Left ventricle myocardium superior (tissue), 1 donor: Measurements from ENCODE around the gene CLDN14. TPM values are rescaled to one million over a fixed set of nuclear protein-coding genes. Genes with fewer than 3 reads are reported as not detected.
A peak's percentile ranks its signal among the peaks of the same experiment; 100 is the strongest.

Source experiments
- ATAC-seq: fragments of 200-7000 bp; cut with Tn5 transposase; one replicate; pipeline ENCODE4 v1.9.1; 2020; ENCODE audit warnings: mild to moderate bottlenecking, moderate library complexity
- DNase-seq: peaks from one replicate; pipeline ENCODE4 v3.0.0-alpha.2; 2020
- intact Hi-C: fragments of 100-400 bp; cut with micrococcal nuclease; formaldehyde crosslinking; loops from one replicate; pipeline ENCODE4 v1.11.0; 2022
- total RNA-seq: library from RNA; stranded (reverse); fragmentation: NEBNext Ultra II Directional; extraction: Animal tissue kit (Norgen Biotek cat#: 25700); gene quantifications from one replicate; pipeline ENCODE4 v1.2.1, GENCODE V29; 2021
- donor health status: DM: no; HTN: yes; CAD: no; lungs with severe emphysema.

CLDN14 gene
- total RNA-seq, 1 donor from 2014 or later, result not detected

DNA sequence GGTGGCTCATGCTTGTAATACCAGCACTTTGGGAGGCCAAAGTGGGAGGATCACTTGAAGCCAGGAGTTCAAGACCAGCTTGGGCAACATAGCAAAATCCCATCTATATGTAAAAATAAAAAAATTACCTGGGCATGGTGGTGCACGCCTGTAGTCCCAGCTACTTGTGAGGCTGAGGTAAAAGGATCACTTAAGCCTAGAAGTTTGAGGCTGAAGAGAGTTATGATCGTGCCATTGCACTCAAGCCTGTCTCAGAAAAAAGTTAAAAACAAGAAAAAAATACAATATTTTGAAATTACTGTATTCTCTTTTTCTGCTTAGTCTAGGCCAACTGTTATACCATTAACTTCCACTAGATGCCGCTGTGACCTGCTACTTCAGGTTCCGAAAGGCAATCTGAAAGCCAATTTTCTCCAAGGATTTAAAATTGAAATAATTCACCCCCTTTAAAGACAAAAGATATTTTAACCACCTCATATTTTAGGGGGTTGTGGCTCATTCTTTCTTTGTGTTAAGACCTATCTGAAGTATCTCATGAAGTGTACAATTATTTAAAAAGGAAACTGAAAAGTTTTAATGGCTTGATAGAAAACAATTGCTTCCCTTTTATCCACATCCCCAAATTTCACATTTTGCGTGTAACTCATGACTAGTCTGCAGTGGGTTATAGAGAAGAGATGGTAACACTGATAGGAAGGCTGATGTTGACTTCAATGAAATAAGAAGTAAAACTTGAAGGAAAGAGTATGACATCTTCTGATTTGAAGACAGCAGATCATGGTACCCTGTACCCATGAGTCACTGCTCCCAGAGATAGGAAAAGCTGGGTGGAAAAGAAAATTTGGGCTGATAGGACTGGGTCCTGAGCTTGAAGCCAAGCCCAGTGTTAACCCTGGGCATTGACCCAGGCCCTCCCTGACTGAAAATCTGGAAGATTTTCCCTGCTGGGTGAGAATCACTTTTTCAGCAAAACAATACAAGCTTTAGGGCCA lies 24.4 kb upstream of the CLDN14 start:
- intact Hi-C loops, result loop anchor here (10.0 kb wide), 1 partner anchor 420 kb away; no protein-coding TSS in a partner anchor
- no peak for ATAC-seq
- no peak for DNase-seq

DNA sequence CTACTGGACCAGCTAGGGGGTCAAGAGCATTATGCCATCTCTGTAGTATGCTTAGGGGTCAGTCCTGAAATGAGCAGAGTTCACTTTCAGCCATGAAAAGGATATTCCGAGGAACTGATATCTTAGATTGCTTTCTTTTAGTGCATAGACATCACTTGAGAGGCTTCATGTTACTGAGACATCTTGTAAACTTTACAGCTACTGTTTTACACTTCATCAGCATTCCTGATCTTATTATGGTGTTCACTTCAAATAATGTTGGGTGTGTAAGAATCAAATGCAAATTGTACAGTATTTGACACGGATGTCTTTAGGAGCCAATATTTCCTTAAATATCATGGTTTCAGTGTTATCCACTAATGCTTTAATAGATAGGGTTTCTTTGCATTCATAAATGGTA lies 22.4 kb upstream of the CLDN14 start:
- no peak for ATAC-seq
- intact Hi-C loops, result loop anchor here (10.0 kb wide), 1 partner anchor 422 kb away; no protein-coding TSS in a partner anchor

DNA sequence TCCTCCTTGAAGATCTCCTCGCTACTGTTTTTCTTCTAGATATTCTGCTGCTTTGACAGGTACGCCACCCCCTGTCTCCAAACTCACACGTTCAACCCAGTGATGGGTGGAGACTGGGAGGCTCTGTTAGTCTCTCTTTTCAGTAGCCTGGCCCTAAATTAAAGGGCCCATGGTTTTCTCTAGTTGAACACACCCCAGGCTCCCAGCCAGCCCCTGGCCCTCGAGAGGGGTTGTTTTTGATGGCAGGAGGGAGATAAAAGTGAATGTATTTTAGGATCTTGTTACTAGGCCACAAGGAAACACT lies 21.6 kb upstream of the CLDN14 start:
- DNase-seq (no peak), ATAC-seq (no peak)
- intact Hi-C loops, result loop anchor here (10.0 kb wide), 1 partner anchor 423 kb away; no protein-coding TSS in a partner anchor

More for the DNA sequence above, 22.4 kb upstream of the CLDN14 start:
- DNase-seq, result no peak

GRCh38 chr21:36499578-36500471 lies 19.9 kb upstream of the CLDN14 start:
- DNase-seq (peak; percentile 61), ATAC-seq (peak; percentile 69)
- intact Hi-C loops, result loop anchor here (10.0 kb wide), 1 partner anchor 425 kb away; no protein-coding TSS in a partner anchor

- intact Hi-C loops, result no loop called here
These were observed 14.6 kb upstream of the CLDN14 start for GRCh38 chr21:36494557-36494956.

GRCh38 chr21:36491209-36491910 lies 11.4 kb upstream of the CLDN14 start:
- ATAC-seq (no peak), DNase-seq (no peak)
- intact Hi-C loops, result no loop called here

More at GRCh38 chr21:36494557-36494956, 14.6 kb upstream of the CLDN14 start:
- no peak for ATAC-seq
- DNase-seq, result no peak

DNA sequence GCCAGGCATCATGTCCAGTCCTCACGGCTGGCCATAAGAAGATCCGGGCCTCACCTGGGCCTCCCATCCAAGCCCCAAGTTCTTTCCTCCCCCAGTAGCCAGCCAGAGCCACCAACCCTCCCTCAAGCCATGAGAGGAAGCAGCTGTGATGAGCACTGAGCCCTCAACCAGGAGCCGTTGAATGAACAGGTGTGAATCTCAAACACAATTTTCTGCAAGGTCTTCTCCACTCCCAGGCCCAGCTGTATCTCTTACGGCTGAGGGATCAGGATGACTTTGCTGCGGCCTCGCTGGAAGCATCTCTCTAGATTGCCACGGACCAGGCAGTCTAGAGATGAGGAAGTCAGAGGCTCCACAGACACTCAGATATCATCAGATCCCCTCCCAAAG lies 9.8 kb upstream of the CLDN14 start:
- DNase-seq (no peak), ATAC-seq (no peak)
- intact Hi-C loops, result no loop called here

DNA sequence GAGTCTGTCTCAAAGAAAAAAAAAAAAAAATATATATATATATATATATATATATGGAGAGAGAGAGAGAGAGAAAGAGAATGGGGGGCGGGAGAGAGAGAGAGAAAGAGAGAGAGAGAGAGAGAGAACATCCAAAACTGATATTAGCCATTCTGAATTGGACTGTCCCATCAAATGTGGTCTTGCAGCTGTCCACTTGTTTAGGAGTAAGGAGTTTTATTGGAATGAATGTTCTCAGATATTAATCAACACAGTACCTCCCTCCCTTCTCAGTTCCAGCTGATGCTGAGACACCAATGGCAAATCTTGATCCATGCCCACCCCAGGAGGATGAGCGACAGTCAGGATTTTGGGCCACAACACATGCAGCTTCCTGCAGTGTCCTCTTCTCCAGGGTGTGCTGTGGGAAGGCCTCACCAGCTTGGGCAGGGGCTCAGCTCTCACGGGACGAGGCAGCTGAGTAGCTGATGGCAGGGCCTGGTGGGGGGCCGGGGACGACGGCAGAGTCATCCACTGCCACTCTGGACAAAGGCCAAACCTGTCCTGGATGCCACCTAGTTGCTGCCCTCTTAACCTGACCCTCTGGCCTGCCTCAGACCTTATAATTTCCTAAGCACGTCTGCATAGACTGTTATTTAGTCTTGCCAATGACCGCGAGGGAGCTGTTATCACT lies 9.3 kb upstream of the CLDN14 start:
- DNase-seq (no peak), ATAC-seq (no peak)
- intact Hi-C loops, result no loop called here

DNA sequence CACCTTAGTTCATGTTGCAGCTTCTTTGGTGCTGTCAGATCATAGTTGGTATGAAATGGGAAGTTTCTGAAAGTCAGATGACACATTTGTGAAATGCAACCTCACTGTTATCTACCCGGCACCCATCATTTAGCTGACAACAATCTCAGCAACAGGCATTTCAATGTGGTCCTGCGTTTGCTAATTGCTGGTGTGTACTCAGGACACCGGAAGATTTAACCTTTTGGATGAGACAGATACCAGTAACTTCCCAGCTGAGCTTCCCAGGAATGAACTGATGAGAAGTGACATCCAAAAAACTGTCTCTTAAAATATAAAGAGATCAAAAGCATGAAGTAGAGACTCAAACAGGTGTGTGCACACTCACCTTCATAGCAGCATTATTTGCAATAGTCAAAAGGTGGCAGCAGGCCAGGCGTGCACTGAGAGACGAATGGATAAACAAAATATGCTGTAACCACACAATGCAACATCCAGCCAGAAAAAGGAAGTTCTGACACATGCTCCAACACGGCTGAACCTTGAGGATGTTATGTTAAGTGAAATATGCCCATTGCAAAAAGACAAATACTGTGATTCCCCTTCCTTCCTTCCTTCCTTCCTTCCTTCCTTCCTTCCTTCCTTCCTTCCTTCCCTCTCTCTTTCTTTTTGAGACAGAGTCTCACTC lies 7.9 kb upstream of the CLDN14 start:
- intact Hi-C loops, result no loop called here
- ATAC-seq (no peak), DNase-seq (no peak)

- ATAC-seq, result no peak
- DNase-seq, result no peak
- intact Hi-C loops, result no loop called here
These were observed 6.3 kb upstream of the CLDN14 start for GRCh38 chr21:36486246-36486645.

- ATAC-seq (no peak), DNase-seq (no peak)
- intact Hi-C loops, result no loop called here
These were observed 5.6 kb upstream of the CLDN14 start for GRCh38 chr21:36485476-36485875.

- intact Hi-C loops, result no loop called here
- no peak for ATAC-seq
- DNase-seq, result no peak
These were observed 3.2 kb upstream of the CLDN14 start for GRCh38 chr21:36483095-36483494.

- DNase-seq, result no peak
These were observed 2.8 kb upstream of the CLDN14 start for GRCh38 chr21:36482673-36483072.

GRCh38 chr21:36482181-36482580 lies 2.3 kb upstream of the CLDN14 start:
- DNase-seq, result no peak
- intact Hi-C loops, result no loop called here
- no peak for ATAC-seq

More at GRCh38 chr21:36482673-36483072, 2.8 kb upstream of the CLDN14 start:
- no peak for ATAC-seq
- intact Hi-C loops, result no loop called here

DNA sequence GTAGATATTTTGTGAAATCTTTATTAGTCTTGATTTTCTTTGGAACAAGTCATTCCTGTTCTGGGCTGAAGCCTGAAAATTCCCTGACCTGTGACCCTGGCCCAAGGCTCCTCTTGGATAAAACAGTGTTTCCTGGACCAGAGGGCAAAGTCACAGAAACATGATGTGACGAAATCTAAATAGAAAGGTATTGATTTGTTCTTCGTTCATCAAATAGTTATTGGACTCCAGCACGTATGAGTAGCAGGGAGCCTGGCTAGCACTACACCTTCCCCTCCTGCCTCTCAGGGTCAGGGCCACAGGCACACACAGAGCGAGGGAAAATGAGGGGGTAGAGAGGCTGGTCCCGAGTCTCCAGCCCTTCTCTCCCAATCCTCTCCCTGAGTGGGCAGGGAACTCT lies 1.7 kb upstream of the CLDN14 start:
- intact Hi-C loops, result no loop called here
- no peak for DNase-seq
- ATAC-seq, result no peak

DNA sequence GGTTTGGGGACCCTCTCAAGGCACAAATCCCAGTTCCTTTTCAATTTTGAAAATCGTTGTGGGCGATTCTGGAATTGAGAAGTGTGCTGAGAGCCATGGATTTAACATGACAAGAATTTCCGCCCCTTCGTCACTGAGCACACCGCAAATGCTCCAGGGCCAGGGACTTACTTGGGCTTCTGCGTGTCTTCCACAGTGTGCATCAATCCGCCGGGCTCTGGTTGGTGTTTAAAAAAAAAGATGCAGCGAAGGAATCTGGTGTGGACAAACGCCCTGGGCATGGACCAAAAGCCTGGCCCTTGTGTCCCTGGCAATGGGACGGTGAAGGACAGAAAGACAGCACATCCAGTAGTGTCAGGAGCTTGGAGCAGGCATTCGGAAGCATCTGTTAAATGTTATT lies 696 bp upstream of the CLDN14 start:
- ATAC-seq (no peak), DNase-seq (no peak)
- intact Hi-C loops, result no loop called here

DNA sequence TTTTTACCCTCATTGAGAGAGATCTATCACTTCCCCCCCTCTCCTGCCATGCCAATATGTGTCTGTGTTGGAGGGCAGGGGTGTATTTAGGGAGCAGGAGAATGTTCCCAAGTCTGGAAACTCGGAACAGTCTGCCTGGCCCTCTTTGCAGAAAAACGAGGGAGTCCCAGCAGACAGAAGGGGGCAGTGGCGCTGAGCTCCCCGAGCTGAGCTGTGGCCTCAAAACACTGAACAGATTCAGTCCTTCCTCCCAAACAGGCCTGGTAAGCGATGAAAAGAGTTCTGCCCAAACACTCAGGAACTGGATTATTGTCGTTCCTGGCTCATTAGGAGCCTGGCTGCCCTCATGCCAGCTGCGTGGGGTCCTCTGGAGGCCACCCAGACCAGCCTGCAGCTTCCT lies 981 bp downstream of the CLDN14 start:
- intact Hi-C loops, result no loop called here
- DNase-seq (no peak), ATAC-seq (no peak)

GRCh38 chr21:36478207-36478701 lies 1.7 kb downstream of the CLDN14 start:
- intact Hi-C loops, result no loop called here
- ATAC-seq (no peak), DNase-seq (no peak)
